ENCODE results near the gene BMERB1.
"Not testable (repeated sequence)": the region's sequence is repeated elsewhere in the genome, so short reads cannot be mapped to it uniquely, and the experiment has no call there.

DNA sequence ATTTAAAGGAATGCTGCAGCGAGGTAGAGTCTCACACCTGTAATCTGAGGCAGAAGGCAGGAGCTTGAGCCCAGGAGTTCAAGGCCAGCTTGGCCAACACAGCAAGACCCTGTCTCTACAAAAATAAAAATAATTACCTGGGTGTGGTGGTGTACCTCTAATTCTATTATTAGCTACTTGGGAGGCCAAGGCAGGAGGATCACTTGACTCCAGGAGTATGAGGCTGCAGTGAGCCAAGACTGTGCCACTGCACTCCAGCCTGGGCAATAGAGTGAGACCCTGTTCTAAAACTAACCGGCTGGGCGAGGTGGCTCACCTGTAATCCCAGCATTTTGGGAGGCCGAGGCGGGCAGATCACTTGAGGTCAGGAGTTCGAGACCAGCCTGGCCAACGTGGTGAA, 18.9 kb downstream of the BMERB1 start:
- TF ChIP-seq, protein P1, sequence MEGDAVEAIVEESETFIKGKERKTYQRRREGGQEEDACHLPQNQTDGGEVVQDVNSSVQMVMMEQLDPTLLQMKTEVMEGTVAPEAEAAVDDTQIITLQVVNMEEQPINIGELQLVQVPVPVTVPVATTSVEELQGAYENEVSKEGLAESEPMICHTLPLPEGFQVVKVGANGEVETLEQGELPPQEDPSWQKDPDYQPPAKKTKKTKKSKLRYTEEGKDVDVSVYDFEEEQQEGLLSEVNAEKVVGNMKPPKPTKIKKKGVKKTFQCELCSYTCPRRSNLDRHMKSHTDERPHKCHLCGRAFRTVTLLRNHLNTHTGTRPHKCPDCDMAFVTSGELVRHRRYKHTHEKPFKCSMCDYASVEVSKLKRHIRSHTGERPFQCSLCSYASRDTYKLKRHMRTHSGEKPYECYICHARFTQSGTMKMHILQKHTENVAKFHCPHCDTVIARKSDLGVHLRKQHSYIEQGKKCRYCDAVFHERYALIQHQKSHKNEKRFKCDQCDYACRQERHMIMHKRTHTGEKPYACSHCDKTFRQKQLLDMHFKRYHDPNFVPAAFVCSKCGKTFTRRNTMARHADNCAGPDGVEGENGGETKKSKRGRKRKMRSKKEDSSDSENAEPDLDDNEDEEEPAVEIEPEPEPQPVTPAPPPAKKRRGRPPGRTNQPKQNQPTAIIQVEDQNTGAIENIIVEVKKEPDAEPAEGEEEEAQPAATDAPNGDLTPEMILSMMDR (IDR thresholded peaks at IDR 0.05; ENCODE audit: low read depth, low read length): not testable (repeated sequence)
- TF ChIP-seq POLR2A (IDR thresholded peaks at IDR 0.05; ENCODE audit: extremely low read depth, insufficient read length); MYC (IDR thresholded peaks at IDR 0.05; ENCODE audit: low read depth, low read length): not testable (repeated sequence)
- TF ChIP-seq, protein P2, sequence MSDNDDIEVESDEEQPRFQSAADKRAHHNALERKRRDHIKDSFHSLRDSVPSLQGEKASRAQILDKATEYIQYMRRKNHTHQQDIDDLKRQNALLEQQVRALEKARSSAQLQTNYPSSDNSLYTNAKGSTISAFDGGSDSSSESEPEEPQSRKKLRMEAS (IDR thresholded peaks at IDR 0.05; ENCODE audit: low read depth, low read length): not testable (repeated sequence)

Measured in NB4 (cell line).